H4 (cell line): ENCODE data around the gene PRPF31. TPM values are rescaled to one million over a fixed set of nuclear protein-coding genes. Genes with fewer than 3 reads are reported as not detected.

Experiments used
- DNase-seq: peaks from one replicate; pipeline ENCODE4 v3.0.0-alpha.2; 2015; ENCODE audit warnings: low spot score
- total RNA-seq: library from RNA; depleted of rRNA; stranded (reverse); fragments of >200 nt; shearing (Covaris generic); gene quantifications from 2 replicates; pipeline ENCODE4 v1.2.3, GENCODE V29; 2014

Gene PRPF31
- total RNA-seq, 1 experiment from 2014 or later = 106 TPM

DNA sequence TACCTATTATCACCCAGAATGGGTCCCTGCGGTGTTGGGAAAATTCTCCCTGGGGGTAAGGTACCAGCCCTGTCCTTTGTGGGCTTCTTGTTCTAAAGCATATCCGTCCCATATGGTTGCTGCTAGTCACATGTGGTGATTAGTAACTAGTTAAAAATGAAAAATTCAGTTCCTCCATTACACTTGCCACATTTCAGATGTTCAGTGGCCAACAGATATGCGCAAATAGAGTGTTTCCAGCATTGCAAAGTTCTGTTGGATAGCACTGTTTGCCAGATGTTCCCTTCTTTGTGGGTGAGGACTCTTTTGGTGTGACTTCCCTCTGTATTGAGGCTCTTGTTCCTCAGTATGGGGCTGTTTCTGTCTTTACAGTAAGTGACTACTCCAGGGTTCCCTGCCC is 25.8 kb downstream of the PRPF31 start:
- no peak for DNase-seq

DNA sequence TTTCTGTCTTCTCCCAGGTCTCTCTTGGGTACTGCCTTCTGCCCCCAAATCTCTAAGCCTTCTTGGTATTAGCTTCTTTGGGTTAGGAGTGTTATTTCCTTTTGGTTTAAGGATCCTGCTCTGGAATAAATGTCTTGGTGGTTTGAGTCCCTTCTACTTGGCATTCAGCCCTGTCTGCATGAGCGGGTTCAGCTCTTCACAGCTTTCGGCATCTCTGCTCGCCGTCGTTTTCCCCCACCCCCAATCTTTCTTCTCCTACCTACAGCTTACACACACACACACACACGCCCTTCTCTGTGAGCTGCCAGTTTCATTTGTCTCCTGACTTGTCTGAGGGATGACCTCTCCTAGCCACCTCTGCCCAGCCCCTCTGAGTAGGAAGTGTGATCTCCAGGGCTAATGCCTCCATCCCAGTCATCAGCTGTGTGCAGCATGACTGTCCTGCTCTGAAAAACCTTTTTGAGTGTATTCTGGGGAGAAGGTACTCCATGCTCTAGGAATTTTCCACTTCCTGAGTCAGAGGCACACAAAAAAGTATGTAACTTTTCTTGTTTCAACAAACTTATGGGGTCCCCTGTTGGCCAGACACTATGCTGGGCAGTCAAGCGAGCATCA is 26.7 kb downstream of the PRPF31 start:
- DNase-seq = no peak

DNA sequence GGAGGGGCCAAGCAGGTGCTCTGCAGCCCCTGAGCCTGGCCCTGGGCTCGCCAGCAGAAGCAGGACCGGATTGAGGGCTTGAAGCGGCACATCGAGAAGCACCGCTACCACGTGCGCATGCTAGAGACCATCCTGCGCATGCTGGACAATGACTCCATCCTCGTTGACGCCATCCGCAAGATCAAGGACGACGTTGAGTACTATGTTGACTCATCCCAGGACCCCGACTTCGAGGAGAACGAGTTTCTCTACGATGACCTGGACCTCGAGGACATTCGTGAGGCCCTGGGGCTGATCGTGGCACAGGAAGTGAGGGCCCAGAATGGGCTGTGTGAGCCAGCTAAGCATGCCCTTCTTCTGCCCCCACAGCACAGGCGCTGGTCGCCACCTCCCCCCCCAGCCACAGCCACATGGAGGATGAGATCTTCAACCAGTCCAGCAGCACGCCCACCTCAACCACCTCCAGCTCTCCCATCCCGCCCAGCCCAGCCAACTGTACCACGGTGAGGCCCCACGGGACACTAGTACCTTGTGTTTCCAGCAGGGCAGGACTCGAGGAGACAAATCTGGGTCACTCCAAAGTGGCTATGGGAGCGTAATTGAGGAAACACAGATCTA is 30.1 kb downstream of the PRPF31 start:
- DNase-seq = no peak

DNA sequence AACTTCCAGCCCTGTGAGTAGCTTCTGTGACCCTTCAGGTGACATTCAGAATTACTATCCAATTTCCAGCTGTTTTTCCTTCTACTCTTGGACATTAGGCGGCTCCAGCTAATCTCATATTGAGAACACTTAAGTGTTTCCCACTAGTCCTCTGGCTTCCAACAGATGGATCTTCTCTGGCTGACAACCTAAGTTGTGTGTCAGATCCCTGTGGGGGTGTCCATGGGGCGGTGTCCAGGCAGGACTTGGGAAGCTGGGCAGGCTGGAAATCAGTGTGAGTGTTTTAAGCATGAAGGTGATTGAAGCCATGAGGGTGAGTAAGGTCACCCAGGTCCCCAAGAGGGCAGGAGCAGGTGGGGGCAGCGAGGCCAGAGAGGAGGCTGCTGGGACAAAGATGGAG is 32.1 kb downstream of the PRPF31 start:
- DNase-seq = no peak

DNA sequence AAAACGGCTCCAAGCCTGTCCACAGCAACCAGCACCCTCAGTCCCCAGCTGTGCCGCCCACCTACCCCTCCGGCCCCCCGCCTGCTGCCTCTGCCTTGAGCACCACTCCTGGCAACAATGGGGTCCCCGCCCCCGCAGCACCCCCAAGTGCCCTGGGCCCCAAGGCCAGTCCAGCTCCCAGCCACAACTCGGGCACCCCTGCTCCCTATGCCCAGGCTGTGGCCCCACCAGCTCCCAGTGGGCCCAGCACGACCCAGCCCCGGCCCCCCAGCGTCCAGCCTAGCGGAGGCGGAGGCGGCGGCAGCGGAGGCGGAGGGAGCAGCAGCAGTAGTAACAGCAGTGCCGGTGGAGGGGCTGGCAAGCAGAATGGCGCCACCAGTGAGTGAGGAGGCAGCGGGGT is 32.6 kb downstream of the PRPF31 start:
- DNase-seq = no peak

DNA sequence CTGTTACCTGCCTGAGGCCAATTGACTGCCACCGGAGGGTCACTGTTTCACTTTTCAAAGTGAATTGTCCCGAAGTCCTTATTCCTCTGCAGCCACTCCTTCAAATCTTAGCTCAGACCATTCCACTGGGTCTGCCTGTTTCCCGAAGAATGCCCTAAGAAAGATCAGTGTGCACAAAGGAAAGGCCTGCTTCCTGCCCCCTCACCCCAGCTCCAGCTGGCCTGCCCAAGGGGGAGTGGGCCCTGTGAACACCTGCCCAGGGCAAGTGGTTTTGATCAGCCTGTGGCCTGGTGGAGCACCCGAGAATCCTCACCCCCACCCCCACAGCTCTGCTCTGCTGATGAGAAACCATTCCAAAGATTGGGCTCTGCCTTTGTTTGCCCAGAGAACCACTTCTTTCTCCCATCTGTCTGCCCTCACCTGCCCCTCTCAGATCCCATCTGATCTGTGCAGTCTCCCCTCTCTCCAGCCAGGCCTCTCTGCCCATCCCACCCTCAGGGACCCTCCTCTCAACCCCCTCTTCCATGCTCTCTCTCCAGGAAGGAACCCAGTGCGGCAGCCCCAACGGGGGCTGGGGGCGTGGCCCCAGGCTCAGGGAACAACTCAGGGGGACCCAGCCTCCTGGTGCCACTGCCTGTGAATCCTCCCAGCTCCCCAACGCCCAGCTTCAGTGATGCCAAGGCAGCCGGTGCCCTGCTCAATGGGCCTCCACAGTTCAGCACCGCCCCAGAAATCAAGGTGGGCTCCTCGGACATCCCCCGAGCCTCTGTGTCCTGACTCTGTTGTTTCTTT is 33.7 kb downstream of the PRPF31 start:
- DNase-seq = no peak

DNA sequence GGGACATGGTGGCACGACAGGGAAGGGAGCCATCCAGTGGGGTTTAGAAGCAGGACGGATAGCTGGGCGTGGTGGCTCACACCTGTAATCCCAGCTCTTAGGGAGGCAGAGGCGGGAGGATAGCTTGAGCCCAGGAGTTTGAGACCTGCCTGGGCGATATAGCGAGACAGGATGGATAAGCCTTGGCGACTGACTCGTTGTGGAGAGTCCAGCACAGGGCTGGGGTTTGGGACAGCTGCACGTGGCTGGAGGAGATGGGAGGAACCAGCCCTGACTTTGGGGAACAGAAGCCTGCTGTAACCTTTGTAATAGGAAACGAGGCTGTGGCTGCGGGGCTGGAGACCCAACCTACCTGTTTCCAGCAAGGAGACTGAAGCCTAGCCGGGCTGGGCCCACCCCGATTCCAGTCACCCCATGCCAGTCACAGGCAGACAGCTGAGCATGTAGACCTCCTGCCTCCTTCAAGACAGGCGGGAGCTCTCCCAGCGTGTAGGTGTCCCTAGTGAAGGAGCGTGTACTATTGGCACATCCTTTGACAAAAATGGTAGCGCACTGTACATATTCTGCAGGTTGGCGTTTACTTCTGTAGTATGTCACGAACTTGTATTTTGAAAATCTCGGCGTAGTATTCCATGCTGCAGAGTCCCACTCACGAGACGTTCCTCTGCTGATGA is 35.9 kb downstream of the PRPF31 start:
- no peak for DNase-seq

DNA sequence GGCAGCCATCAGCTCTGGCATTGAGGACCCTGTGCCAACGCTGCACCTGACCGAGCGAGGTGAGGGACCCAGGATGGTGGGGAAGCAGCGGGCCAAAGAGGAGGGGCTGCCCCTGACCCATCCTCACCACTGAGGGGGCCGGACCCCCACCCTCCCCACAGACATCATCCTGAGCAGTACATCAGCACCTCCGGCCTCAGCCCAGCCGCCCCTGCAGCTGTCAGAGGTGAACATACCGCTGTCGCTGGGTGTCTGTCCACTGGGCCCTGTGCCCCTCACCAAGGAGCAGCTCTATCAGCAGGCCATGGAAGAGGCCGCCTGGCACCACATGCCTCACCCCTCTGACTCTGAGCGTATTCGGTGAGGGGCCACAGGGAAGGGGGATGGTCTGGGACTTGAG is 36.7 kb downstream of the PRPF31 start:
- no peak for DNase-seq

DNA sequence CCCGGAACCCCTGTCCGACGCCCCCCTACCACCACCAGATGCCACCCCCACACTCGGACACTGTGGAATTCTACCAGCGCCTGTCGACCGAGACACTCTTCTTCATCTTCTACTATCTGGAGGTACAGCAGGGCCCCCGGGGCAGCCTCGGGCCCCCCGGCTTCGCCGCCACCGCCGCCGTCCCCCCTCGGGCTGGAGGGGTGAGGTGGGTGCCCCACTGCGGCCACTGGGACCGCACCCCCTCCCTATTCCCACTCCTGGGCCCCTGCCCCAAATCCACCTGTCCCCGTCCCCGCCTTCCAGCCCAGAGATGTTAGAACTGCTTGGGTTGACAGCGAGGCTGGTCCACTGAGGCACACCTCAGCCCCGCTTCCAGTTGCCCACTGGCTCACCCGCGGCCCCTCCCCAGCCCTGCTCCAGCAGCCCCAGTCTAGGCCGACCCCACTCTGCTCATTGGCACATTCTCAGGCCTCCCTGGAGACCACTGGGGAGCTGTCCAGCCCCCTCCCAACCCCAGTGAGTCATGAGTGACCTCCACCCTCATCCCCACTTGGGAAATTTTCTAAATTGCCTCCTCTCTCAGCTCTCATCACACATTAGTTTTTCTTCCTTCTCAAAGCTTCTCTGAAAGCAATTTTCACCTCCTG is 37.4 kb downstream of the PRPF31 start:
- DNase-seq = no peak

DNA sequence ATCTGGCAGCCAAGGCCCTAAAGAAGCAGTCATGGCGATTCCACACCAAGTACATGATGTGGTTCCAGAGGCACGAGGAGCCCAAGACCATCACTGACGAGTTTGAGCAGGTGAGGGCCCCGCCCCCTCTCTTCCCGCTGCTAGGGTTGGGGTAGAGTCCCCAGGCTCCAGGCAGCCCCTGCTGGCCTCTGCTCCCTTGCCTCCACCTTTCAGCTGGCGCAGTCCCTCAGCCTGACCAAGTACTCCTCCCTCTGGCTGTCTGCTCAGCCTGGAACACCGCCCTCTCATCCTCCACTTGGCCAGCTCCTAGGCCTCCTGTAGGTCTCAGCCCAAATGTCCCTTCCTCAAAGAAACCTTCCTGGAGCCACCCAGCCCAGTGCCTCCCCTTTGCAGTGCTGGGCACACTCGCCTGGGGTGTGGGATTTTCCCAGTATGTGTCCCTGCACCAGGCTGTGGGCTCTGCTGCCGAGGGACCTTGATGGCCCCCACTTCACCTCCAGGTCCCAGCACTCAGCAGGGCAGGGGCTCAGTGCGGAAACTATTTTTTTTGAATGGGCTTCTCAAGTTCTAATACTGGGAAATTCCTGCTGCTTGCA is 38.3 kb downstream of the PRPF31 start:
- DNase-seq = no peak

DNA sequence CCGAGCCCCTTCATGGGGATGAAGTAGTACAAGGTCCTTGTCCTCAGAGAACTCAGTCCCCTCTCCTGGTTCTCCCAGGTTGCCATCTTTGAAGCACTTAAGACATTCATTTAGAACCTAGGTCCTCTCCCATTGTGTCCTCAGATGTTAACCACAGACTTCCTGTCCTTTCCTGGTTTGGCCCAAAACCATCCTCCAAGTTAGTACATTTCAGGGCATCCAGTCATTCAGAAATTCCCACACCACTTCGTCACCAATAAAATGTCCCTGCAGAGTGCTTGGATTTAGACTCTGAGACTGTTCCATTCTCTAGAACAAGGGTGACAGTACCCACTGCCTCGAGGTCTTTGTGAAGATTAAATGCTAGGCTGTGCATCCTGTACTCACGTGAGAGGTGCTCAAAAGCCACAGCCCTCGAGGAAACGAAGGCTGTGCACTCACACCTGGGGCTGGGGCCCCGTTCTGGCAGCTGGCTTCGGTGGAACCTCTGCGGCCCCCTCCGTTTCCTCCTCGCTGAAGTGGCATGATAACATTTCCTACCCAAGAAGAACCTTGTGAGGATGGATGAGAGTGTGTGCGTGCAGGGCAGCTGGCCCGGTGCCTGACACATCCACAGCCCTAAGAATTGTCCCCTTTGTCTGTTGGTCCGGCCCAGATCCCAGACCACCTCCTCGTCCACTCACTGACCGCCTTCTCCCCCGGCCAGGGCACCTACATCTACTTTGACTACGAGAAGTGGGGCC is 39.2 kb downstream of the PRPF31 start:
- no peak for DNase-seq

DNA sequence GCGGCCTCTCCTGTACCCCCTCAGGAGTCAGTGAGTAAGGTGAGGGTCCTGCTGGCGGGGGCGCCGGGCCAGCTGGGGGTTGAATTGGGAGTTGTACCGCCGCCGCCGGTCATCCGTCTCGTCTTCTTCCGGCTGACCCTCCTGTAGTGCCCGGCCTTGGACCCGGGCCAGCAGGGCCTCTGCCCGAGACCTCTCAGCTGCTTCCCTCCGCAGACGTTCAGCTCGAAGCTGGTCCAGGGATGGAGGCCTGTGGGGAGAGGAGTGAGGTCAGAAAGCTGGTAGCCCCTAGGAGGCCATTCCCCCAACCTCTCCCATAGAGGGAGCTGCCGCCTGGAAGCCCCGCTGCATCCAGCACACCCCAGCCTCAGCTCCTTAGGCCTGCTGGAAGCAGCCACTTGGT is 40.1 kb downstream of the PRPF31 start:
- no peak for DNase-seq

DNA sequence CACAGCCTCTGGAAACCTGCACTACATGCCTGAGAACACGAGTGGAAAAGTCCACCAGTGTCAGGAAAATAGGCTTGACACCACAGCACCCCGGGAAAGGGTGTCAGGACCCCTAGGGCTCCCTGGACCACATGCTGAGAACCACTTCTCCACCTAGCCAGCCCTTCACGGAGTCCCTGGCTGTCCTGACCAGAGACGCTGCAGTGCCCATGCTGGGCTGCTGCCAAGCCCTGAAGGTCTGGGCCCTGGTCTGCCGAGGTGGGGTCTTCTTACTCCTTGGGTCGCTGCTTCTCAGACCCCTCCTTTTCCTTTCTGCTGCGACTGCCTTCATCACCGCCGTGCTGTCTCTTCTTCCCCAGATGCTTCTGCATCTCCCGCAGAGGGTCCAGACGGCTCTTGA is 40.9 kb downstream of the PRPF31 start:
- no peak for DNase-seq

DNA sequence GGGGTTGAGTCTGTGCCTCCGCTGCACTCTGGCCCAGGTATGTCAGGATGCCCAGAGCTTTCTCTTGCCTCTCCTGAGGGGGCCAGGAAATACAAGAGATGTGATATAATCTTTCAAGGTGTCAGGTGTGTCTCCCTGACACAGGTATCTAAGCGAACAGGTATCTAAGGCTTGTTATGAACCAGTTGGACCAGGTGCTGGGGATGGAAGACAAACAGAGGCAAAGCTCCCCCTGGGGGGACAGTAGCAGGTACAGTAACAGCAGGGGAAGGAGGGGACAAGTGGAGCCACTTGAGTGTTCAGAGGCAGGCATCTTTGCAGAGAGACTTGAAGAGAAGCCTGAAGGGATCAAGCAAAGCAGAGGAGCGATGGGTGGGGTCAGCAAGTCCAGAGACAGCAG is 41.4 kb downstream of the PRPF31 start:
- DNase-seq = no peak

DNA sequence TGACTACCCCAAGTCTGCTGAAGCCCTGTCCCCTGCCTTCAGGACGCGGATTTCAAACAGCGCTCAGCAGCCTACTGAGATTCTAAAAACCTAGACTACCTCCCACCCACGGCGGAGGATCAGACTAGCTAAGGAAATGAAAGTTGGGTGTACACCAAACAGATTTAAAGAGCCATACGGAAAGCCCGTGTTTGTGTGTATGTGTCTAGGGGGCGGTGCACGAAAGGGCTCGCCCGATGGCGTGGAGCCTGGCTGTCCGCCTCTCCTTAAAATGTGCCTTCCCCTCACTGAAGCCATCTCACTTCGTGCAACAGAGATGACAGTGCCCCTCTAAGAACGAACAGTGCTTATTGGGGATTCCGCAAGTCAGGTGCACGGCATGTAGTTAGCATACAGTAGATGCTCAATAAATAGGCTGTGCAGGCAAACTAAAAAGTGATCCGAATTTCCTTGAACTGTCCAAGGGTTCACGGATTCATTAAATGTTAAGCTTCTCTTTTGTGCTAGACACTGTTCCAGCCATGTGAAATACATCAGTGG is 43.3 kb downstream of the PRPF31 start:
- no peak for DNase-seq

DNA sequence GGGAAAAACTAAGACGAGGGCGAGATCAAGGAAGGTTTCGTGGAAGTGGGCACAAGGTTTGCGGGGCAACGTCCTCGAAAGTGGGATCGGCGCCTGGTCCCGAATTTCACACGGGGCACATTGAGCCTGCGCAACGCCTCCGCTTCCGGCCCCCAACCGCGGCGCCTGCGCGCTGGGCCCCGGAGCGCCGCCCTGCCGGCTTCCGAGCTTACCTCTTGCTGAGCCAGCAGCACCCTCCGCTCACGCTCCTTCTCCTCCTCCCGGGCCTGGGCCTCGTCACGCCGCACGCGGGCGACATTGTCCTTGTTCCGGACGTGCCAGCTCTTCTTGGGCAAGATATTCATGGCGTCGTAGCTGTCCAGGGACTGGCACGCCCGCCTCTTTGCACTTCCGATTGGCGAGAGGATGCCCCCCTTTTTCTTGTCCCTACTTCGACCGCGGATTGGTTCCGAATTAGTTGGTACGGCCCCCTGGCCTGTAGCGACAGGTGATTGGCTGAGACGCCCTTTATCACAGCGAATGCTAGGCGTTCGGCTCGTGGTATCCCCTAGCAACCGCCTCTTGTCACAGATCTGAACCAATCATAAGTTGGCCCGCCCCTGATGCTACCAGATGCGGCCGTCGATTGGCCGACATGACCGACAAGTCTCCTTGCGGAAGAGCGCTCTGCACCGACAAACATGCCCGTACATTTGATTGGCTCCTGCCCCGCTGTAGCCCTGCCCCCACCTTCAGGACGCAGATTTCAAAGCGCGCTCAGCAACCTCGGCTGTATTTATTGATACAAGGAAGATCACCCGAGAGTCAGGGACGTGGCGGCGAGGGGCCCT is 44.0 kb downstream of the PRPF31 start, which contains the start of gene LENG1:
Gene LENG1, minus strand, starts transcription at position 370 of the 830 bp plus-strand sequence. Its CDS starts 26 bp downstream, at position 344.
- DNase-seq = peak; percentile 100

DNA sequence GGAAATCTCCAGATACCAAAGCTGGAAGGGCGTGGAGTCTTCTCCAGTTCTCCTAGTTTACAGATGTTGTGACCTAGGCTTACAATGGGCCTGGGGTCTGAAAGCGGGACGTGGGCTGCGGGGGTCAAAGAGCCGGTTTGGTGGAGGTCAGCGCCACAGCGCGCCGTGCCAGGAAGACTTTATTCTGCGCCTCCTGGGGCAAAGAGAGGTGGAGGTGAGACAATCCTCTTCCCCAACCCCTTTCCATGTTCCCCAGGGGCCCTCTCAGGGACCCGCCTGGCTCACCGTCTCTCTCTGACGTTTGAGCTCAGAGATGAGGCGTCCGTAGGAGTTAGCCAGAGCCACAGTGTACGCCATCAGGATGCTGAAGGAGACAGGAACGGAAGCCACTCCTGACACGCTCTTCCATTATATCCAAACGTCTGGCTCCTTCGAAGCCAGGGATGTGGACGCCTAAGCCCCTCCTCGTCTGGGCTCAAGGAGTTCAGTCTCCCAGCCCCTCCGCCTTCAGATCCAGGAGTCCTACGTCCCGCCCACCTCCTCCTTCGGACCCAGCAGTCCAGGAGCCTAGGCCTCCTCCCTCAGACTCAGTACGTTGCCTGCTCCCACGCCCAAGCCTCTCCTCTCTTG is 44.7 kb downstream of the PRPF31 start:
- no peak for DNase-seq

DNA sequence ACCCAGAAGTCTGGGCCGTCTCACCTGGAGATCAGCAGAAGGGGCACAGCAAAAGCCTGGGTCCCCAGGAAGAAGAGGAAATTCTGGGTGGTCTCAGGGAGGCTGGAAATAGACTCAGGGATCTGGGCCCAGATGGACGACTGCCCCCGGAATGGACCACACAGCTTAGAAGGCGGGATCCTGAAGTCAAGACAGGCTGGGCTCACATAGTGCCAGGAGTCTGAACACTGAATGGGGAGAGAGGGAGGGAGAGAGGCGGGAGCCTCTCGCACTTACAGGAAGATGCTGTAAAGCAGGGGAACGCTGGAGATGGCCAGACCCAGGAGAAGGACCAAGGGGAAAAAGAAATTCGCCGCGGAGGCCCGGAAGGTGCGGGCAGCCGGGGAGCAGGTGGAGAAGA is 45.3 kb downstream of the PRPF31 start:
- no peak for DNase-seq

DNA sequence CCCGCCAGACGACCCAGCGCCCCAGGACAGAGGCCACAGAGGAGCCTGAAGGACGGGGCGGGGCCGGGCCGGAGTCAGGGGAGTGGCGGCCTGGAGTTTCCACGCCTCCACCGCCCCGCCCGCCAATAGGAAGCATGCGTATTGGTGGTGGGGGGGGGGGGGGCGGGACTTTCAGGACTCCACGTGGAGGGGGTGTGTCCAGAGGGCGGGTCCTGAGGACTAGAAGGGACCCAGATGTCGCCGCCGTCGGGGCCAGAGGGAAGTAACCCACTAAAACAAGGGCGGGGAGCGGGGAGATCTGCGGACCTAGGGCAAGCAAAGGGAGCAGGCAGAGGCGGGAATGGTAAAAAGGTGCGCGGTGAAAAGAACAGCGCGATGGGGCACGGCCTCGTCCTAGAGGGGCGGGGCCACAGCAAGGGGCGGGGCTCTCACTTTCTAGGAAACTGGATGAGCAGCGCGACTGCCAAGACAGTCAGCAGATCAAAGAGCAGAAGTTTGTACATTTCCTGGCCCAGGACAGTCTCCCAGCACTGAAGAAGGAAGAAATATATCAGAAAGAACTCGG is 46.8 kb downstream of the PRPF31 start:
- DNase-seq = no peak
